HG02938 (cell line): ENCODE data around the gene ZNF783.
"Not testable (repeated sequence)": the region's sequence is repeated elsewhere in the genome, so short reads cannot be mapped to it uniquely, and the experiment has no call there.

Experiments
- ATAC-seq: cut with Tn5 transposase; IDR thresholded peaks from one replicate; pipeline ENCODE4 v1.9.1; 2021; ENCODE audit warnings: mild to moderate bottlenecking, moderate library complexity; ENCODE audit not compliant: unreplicated experiment

Gene ZNF783

DNA sequence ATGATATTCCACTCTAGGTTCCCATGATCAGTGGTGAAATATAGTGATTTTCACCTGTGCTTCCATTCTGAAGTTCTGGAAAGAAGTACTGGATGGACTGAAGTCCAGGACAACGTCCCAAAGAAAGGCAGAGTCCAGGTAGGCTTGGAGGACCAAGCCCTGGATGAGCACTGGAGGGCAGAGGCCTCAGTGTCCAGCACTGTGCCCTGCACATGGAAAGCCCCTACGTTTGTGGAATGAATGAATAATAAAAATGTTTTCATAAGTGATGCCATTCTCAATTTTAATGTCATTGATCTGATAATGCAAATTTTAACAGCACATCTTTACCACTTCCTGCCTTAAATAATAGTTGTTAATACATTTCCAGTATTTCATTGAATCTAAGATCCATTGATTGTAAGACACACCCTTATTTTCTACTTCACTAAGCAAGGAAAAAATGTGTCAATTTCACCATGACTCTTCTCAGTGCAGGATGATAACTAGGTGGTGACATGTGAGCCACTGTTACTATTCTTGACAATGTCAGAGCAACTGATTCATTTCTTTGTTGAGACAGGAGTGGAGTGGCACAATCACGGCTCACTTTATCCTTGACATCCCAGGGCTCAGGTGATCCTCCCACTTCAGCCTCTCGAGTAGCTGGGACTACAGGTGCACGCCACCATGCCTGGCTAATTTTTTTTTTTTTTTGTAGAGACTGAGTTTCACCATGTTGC is 35.2 kb downstream of the ZNF783 start:
- ATAC-seq = no peak

GRCh38 chr7:149300620-149301285 is 38.8 kb downstream of the ZNF783 start:
- no peak for ATAC-seq

DNA sequence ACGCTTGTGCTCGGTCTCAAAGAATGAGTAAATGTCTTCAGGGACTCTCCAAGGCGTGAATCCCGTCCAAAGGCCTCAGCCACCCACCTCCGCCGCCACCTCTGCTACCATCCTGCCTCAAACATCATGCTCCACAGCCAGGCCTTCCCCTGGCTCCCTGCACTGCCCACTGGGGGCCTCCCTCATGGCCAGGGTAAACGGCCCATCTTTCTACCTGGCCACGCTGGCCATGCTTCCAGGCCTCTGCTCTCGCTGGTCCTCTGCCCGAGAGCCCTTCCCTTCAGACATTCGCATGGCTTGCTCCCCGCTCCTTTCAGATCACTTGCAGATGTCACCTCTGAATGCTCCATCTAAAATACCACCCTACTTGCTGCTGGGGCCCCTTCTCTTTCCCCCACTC is 40.2 kb downstream of the ZNF783 start:
- no peak for ATAC-seq

DNA sequence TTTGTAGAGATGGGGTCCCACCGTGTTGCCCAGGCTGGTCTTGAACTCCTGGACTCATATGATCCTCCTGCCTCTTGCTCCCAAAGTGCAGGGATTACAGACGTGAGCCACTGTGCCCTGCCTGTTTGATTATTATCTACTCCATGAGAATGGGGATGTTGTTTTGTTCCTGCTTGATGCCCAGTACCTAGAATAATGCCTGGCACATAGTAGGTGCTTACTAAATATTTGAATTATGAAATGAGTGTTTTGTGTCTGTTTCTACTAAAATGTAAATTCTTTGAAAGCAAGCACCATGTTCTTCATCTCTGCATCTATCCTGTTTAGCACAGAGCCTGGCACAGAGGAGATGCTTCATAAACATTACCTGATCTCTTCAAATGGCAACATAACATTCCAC is 40.9 kb downstream of the ZNF783 start:
- no peak for ATAC-seq

DNA sequence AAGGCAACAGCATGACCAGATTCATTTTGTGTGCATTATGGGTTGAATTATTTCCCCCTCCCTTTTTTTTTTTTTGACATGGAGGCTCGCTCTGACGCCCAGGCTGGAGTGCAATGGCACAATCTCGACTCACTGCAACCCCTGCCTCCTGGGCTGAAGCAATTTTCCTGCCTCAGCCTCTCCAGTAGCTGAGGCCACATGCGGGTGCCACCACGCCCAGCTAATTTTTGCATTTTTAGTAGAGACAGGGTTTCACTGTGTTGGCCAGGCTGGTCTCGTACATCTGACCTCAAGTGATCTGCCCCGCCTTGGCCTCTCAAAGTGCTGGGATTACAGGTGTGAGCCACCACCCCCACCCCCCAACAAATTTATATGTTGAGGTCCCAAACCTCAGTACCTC is 42.0 kb downstream of the ZNF783 start:
- no peak for ATAC-seq

DNA sequence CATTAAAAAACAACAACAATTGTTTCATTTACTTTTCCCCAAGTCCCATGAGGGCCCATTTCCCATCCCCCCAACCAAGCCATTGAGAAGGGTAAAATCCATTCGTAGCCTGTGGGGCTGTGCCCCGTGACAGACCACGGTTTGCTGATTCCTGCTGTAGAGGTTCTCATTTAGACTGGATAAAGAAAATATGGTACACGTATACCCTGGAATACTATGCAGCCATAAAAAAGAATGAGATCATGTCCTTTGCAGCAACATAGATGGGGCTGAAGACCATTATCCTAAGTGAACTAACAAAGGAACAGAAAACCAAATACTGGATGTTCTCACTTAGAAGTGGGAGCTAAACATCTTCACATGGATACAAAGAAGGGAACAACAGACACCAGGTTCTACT is 44.9 kb downstream of the ZNF783 start:
- no peak for ATAC-seq

DNA sequence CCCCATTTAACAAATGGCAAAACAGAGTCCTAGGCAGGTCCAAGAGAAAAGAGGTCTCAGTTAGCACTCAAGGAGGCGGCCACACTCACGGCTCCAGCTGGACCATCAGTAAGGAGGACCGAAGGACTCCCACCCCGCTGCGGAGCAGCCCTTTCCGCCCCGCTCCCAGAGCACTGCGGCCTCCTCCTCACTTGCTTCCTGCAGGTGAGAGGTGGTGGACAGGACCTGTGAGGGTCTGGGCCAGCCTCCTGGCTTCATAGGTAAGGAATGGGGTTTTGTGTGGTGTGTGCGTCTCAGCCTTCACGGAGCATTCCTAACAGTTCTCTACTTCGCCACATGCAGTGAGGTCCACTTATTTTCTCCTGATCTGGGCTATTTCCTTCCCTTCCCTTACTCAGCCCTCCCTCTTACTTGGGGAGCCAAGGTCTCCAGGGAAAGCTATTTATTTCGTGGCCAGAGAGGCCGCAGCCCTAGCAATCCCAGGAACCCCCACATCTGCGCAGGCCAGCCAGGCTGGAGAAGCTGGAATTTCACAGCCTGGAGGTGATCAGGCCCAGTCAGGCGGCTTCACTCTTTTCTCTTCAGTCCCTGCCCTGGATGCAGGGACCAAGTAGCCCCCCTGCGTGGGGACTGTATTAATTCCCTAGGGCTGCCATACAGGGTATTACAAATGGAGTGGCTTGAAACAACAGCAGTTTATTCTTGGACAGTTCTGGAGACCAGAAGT is 45.9 kb downstream of the ZNF783 start:
- ATAC-seq = no peak

GRCh38 chr7:149310113-149310836 is 48.3 kb downstream of the ZNF783 start:
- no peak for ATAC-seq

DNA sequence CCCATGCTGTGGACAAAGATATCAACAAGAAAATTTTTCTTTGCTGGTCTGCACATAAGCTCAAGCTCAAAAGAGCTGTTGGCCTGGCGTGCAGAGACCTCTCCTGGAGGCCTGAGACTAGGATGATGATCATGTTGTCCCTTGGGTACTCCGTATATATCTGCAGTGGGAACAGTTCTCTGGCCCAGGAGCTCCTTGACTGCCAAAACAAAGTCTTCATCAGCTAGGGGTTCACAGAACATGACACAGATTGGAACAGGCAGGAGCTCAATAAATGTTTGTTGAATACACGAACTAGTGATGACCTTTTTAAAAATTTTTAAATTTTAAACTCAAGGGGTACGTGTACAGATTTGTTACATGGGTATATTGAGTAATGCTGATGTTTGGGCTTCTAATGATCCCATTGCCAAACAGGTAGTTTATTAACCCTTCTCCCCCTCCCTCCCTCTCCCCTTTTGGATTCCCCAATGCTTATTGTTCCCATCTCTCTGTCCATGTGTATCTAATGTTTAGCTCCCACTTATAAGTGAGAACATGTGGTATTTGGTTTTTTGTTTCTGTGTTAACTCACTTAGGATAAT is 49.1 kb downstream of the ZNF783 start:
- no peak for ATAC-seq

GRCh38 chr7:149313981-149314380 is 52.0 kb downstream of the ZNF783 start:
- no peak for ATAC-seq

DNA sequence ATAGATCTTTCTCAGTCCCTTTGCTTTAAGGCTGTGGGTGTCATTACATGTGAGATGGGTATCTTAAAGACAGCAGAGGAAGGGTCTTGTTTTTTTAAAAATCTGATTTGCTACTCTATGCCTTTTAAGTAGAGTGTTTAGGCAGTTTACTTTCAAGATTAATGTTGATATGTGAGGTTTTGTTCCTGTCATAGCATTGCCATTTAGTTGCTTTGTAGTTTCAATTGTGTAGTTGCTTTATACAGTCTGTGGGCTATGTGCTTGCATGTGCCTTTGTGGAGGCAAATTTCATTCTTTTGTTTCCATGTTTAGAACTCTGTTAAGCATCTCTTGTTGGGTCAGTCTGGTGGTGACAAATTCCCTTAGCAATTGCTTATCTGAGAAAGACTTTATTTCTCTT is 54.6 kb downstream of the ZNF783 start:
- ATAC-seq = no peak

GRCh38 chr7:149317496-149317895 is 55.5 kb downstream of the ZNF783 start:
- ATAC-seq = no peak

DNA sequence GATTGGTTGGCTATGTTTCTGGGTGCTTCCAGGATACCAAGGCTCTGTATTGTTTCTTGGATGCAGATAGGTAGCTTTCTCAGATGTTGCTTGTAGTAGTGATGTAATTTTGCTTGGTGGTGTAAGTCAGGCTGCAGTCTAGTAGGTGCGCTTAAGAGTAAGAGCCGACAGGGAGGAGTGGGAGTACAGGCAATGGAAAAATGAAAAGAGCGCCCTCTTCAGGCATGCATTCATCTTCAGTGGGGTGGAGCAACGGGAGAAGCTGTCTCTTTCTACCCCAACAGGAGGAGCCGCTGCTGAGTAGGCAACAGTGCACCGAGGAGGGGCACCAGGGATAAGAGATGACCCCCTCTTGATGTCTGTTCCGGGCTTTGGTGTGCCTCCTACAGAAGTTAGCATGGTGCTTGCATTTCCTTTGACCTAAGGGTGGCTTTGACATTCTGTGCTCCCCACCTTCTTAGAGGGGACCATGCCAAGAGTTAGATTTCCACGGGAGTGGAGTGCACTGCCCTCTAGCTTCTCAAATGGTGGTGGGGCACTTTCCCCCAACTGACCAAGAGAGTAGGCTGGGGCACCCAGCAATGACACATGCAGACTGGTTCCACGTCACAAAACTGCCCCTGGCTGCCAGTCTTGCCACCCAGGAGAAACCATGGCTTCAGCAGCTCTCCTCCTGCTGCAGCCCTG is 56.1 kb downstream of the ZNF783 start:
- ATAC-seq = no peak

DNA sequence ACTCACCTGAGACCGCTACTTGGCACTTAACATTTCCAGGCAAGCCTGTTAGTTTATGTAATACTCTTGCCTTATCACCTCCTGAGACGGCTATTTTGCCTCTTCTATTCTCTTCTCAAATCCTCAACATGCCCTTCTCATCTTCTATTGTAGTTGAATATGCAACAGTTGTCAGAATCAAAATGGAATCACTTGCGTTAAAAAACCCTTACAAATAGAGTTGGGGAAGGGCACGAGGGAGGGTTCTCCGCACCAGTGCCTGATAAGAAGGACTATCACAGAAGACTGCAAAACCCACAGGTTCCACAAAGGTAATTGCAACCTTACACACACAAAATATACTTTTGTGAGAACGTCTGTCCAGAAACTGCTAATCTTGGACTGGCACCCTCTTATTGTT is 57.4 kb downstream of the ZNF783 start:
- ATAC-seq = no peak

- no peak for ATAC-seq
Observed at GRCh38 chr7:149320313-149321124, 58.5 kb downstream of the ZNF783 start.

DNA sequence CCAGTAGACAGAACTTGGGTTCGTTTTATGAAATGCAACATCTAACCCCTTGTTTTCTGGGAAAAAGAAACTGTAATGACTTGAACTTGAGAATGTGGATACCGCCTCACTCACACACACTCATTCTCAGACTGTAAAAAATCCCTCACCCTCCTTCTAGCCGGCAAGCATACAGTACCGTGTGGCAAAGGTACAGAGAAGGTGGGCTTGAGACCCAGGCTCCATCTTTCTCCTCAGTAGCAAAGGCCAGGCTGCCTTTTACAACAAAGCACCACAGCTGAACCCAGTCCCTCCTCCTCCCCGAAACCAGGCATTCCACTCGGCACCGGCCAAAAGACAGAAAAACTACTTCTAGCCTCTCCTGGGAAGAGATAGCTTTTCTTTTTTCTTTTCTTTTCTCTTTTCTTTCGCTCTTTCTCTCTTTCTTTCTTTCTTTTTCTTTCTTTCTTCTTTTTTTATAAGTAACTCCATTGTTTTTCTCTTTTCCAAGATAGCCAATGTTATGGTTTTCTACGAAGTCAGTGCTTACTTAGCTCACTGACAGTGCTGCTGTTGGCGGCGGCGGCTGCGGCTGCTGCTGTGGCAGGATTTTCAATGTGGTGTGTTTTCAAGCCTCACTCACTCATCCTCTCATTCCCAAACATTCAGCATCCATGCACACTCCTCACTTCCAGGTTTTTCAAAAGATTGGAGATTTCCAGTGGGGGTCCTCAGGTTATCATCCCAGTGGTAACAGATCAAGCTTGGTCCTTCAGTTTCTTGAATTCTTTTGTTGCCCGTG is 59.3 kb downstream of the ZNF783 start:
- ATAC-seq = not testable (repeated sequence)

DNA sequence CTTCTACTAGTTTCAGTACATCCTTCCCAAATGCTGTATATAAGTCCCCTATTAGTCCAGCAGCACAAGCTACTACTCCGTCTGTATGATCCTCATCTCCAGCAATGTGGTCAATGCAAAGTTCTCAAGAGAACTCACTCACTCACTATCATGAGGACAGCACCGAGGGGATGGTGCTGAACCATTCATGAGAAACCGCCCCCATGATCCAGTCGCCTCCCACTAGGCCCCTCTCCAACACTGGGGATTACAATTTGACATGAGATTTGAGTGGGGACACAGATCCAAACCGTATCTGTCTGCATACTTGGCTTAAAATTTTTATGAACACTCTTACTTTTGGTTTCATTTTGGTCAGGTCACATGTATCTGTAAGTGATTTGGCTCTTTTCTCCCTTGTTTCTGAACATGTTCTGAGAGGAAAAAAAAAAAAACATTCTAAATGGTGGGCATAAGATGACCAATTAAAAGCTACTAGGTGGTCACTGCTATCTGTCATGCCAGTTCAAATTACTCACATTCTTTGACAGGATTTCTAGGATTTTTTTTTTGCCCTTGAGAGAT is 60.1 kb downstream of the ZNF783 start:
- ATAC-seq = no peak

GRCh38 chr7:149322737-149323136 is 60.7 kb downstream of the ZNF783 start:
- no peak for ATAC-seq

- ATAC-seq = no peak
Observed at GRCh38 chr7:149325248-149325647, 63.3 kb downstream of the ZNF783 start.
